RWPE1 (cell line): ENCODE data around the gene PRKCH.

ENCODE experiments used
- CTCF ChIA-PET: fragments of 350-600 bp; sonication (Branson Sonifier 250); formaldehyde crosslinking; extraction: SDS; loops from one replicate; lab custom pipeline; 2021; lab: Yijun Ruan, JAX
- POLR2A ChIA-PET: fragments of 400-600 bp; formaldehyde crosslinking; extraction: SDS; loops from one replicate; lab custom pipeline; 2020; ENCODE audit warnings: antibody characterized with exemption; ENCODE audit not compliant: low non-redundant PET; lab: Yijun Ruan, JAX
- DNase-seq: peaks from one replicate; pipeline ENCODE4 v3.0.0; 2012; ENCODE audit warnings: low spot score
- H3K27ac ChIP-seq: fragments of 450-650 bp; 2 replicates; pipeline ENCODE4 v1.5.1; 2017
- CTCF ChIP-seq: fragments of 450-650 bp; conservative IDR thresholded peaks from 2 replicates; pipeline ENCODE4 v1.5.1; 2017; ENCODE audit warnings: low read depth, mild to moderate bottlenecking

PRKCH gene

GRCh38 chr14:61392297-61392696 is 70.9 kb downstream of the PRKCH start:
- H3K27ac ChIP-seq = no peak overlapping the region
- TF ChIP-seq CTCF = no peak
- no peak for DNase-seq
- ChIA-PET CTCF (no interaction called here), POLR2A (no interaction called here)

DNA sequence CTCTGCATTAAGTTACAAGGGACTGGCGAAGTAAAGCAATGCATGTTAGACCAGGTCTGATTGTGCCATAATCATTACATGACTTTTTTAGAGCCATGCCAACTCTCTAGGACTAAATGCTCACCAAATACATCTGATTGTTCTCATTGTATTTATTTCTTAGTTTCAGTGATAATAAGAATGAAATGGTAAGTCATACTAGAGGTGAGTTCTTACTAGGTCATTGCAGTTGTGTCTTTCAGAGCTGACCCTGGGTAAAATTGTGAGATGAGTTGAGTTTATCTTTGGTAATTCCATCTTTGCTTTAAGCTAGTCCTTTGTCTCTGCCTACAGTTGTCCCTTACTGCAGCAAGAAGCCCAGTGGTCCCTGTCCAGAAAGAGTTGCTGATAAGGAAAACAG is 73.2 kb downstream of the PRKCH start:
- ChIA-PET POLR2A (no interaction called here), CTCF (interaction anchor here (0.5 to 0.6 kb wide), 2 partner anchors 17 to 359 kb away, joined by 3 to 4 read pairs; no protein-coding TSS in a partner anchor)
- no peak for TF ChIP-seq CTCF
- H3K27ac ChIP-seq = no peak overlapping the region
- DNase-seq = no peak

GRCh38 chr14:61395115-61395725 is 73.8 kb downstream of the PRKCH start:
- no peak for DNase-seq
- no peak for TF ChIP-seq CTCF
- H3K27ac ChIP-seq = no peak overlapping the region
- ChIA-PET CTCF (interaction anchor here (0.6 kb wide), 1 partner anchor 826 kb away, joined by 3 read pairs; no protein-coding TSS in a partner anchor), POLR2A (no interaction called here)

DNA sequence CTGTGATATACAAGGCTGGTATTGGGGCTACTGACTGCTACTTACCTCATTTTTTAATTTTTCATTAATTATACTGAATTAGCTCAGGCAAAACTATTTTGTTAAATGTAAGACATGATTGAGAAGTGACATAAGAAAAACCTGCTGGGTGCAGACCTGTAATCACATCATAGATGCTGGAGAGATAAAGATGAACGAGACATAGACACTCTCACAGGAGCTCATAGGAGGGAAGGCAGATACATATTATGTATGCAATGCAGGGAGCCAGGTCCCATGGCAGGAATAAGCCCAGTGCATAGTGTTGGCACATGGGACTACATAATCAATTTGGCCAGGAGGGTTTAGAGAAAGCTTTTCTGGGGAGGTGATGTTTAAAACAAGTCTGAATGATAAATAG is 74.9 kb downstream of the PRKCH start:
- ChIA-PET POLR2A (no interaction called here), CTCF (no interaction called here)
- DNase-seq = no peak
- no peak overlapping the region for H3K27ac ChIP-seq
- no peak for TF ChIP-seq CTCF

- no peak overlapping the region for H3K27ac ChIP-seq
- no peak for DNase-seq
- no peak for TF ChIP-seq CTCF
- ChIA-PET POLR2A (no interaction called here), CTCF (no interaction called here)
Measured at GRCh38 chr14:61396694-61397093, 75.3 kb downstream of the PRKCH start.

DNA sequence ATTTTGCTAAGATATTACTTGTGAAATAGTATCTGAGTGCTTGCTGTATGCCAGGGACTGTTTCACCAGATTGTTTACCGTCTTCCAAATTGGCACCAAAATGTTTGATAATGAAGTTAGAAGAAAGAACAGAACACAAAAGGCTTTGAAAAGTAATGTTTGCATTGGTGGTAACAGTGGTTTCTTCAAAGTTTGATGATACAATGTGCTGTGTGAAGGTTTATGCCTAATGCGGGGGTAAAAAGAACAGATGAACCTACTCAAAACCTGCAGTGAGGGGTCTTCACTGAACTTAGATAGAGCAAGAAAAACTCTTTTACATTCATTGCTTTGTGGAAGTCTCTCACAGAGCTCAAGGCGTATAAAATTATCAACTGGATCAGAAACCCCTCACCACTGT is 76.2 kb downstream of the PRKCH start:
- DNase-seq = no peak
- H3K27ac ChIP-seq = no peak overlapping the region
- ChIA-PET CTCF (no interaction called here), POLR2A (no interaction called here)
- no peak for TF ChIP-seq CTCF

GRCh38 chr14:61398221-61398620 is 76.8 kb downstream of the PRKCH start:
- ChIA-PET POLR2A (no interaction called here), CTCF (no interaction called here)
- no peak for DNase-seq
- TF ChIP-seq CTCF = no peak
- no peak overlapping the region for H3K27ac ChIP-seq
